Psoas muscle (tissue), 8 donors: Measurements from ENCODE around the gene RELA. TPM values are rescaled to one million over a fixed set of nuclear protein-coding genes. Genes with fewer than 3 reads are reported as not detected.

Source experiments
- ATAC-seq, 4 donors: fragments of 200-7000 bp; cut with Tn5 transposase; one replicate each; pipeline ENCODE4 v1.9.1; 2020; ENCODE audit warnings: moderate library complexity in 3 of 4, mild to moderate bottlenecking in 2 of 4
- DNase-seq, 2 donors: peaks; one replicate each; pipeline ENCODE4 v3.0.0-alpha.2; 2020
- H3K27ac ChIP-seq: fragments of 200-600 bp; one replicate; pipeline ENCODE4 v1.8.0; 2022
- H3K27me3 ChIP-seq, 3 donors: fragments of 200-600 bp in 1 of 3; one replicate each; pipeline versions ENCODE4 v1.6.1 to v1.8.0; 2013 to 2022; ENCODE audit warnings: low read length in 2 of 3, mild to moderate bottlenecking in 2 of 3, moderate library complexity in 1 of 3; ENCODE audit not compliant: insufficient read depth in 3 of 3
- H3K36me3 ChIP-seq, 2 donors: fragments of 200-600 bp in 1 of 2; one replicate each; pipeline versions ENCODE4 v1.6.1 to v1.8.0; 2013 to 2022; ENCODE audit warnings: low read depth in 1 of 2, mild to moderate bottlenecking in 1 of 2, moderate library complexity in 1 of 2; ENCODE audit not compliant: insufficient read depth in 1 of 2
- H3K4me1 ChIP-seq: fragments of 200-600 bp; one replicate; pipeline ENCODE4 v1.8.0; 2022
- H3K4me3 ChIP-seq: fragments of 200-600 bp; one replicate; pipeline ENCODE4 v1.8.0; 2022; ENCODE audit warnings: mild to moderate bottlenecking
- H3K9me3 ChIP-seq: fragments of 200-600 bp; one replicate; pipeline ENCODE4 v1.8.0; 2022
- CTCF ChIP-seq: fragments of 200-600 bp; IDR thresholded peaks from one replicate; pipeline ENCODE4 v1.8.0; 2022; ENCODE audit warnings: antibody characterized with exemption
- whole genome bisulfite sequencing, 3 donors: extraction: QIAGEN DNeasy Blood & Tissue Kit; methylation state at CpG; one replicate each; pipeline versions ENCODE4 v1.1.6 to v1.1.7; 2013; 5-methylcytosine and 5-hydroxymethylcytosine counted together
- intact Hi-C, 2 donors: fragments of 100-400 bp; cut with DNase I; formaldehyde crosslinking; loops; one replicate each; pipeline versions ENCODE4 v1.11.0 to v1.14.2; 2022
- long read RNA-seq, 2 donors: library from polyadenylated mRNA; unstranded; transcript quantifications; one replicate each; pipeline ENCODE4 v2.0.0, GENCODE V29; 2021
- polyA plus RNA-seq, 3 donors: library from polyadenylated mRNA; stranded (reverse); fragments of 200-250 nt; gene quantifications; one replicate each; pipeline ENCODE4 v1.2.3, GENCODE V29; 2013
- total RNA-seq, 4 donors: library from RNA; stranded (reverse); fragmentation: NEBNext Ultra II Directional in 2 of 4; extraction: Animal tissue kit (Norgen Biotek cat#: 25700) in 2 of 4; gene quantifications; one replicate each; pipeline versions ENCODE4 v1.2.1 to v1.2.4, GENCODE V29; 2021 to 2023
- donor health status: healthy with polysubstance abuse.
- donor health status: DM: no; HTN: no; CAD: no; lungs with moderate emphysema.
- donor health status: Bipolar disorder and iron deficiency.
- donor health status: healthy.
- donor health status: DM: yes; HTN: yes; CAD: no.
- donor health status: DM: no; HTN: no; CAD: no.
- donor health status: DM: no; HTN: no; CAD: no.
- donor health status: DM: yes; HTN: yes; CAD: no.

Gene RELA
- total RNA-seq, result 10 to 100 TPM; 48.7 to 72.6 (median 65.2) TPM
- 10 to 100 TPM; 42.1 to 64.9 (median 64.0) TPM for polyA plus RNA-seq
- long read RNA-seq, donor 1, transcript RELA-202 (11 exons, 2,700 nt), result major isoform, 5 of 20 reads
- long read RNA-seq, donor 1, partial matches to known transcripts, result 7 of 20 reads
- long read RNA-seq, donor 1, other reads (novel, unspliced or antisense), result 8 of 20 reads
- long read RNA-seq, donor 2, transcript RELA-202 (11 exons, 2,700 nt), result major isoform, 25 of 57 reads
- long read RNA-seq, donor 2, partial matches to known transcripts, result 14 of 57 reads
- long read RNA-seq, donor 2, other reads (novel, unspliced or antisense), result 18 of 57 reads

GRCh38 chr11:65662799-65663638 is at the start of gene RELA:
TSS of gene RELA (minus strand) at chr11:65662916. CDS start at chr11:65662832, 84 bp downstream.
- peak; percentile 90 to 93 (median 92) for ATAC-seq
- Histone ChIP-seq H3K27me3 (no peaks in the 10 kb centered on the region), H3K4me3 (peak within 1 kb of the TSS; percentile 88), H3K4me1 (peaks cover 17% of the 10 kb centered on the region), H3K9me3 (no peaks in the 10 kb centered on the region), H3K36me3 (peaks cover 4 to 44% of the 10 kb centered on the region in 2 donors), H3K27ac (peak within 1 kb of the TSS; percentile 94)
- peak; percentile 95 to 97 for DNase-seq
- WGBS, 3 donors, result 0% methylated on average over 62 to 91 of the region's 91 CpGs
- TF ChIP-seq CTCF, result no peak
- intact Hi-C loops, result no loop called here

- intact Hi-C loops, result loop anchor here in 1 of 2 donors (1.0 to 5.0 kb wide), 4 partner anchors 70 to 275 kb away; partner anchors contain the start of genes AP5B1, C11orf68, DRAP1 and PCNX3
- Histone ChIP-seq H3K27me3 (no peaks in the 10 kb centered on the region), H3K9me3 (no peaks in the 10 kb centered on the region), H3K4me1 (peaks cover 13% of the 10 kb centered on the region), H3K36me3 (peaks cover 19 to 43% of the 10 kb centered on the region in 2 donors), H3K27ac (peak within 1 kb of the TSS; percentile 100), H3K4me3 (peak within 1 kb of the TSS; percentile 90)
- ATAC-seq (peak; percentile 90 to 94 (median 92)), DNase-seq (peak; percentile 98 to 99)
- TF ChIP-seq CTCF, result peak; percentile 98
- 0 to 1% (median 0%) methylated on average over 50 to 65 of the region's 65 CpGs for WGBS, 3 donors
These were observed 49.3 kb upstream of the RELA start, which contains the start of gene KAT5 for GRCh38 chr11:65711785-65712632. TSS of gene KAT5 (plus strand) at chr11:65712252. CDS start at chr11:65712268, 16 bp downstream.

GRCh38 chr11:65710421-65710820 is 47.7 kb upstream of the RELA start:
- Histone ChIP-seq H3K9me3 (no peaks in the 10 kb centered on the region), H3K27ac (peak overlapping the region; percentile 100)

More at GRCh38 chr11:65710421-65710820, 47.7 kb upstream of the RELA start:
- ATAC-seq (no peak), DNase-seq (no peak)
- no peak overlapping the region for H3K4me3 ChIP-seq
- H3K4me1 ChIP-seq, result peaks cover 13% of the 10 kb centered on the region
- no peak for TF ChIP-seq CTCF
- 82 to 84% (median 84%) methylated on average over 3 of the region's 3 CpGs for WGBS, 3 donors
- intact Hi-C loops, result loop anchor here in 1 of 2 donors (5.0 kb wide), 3 partner anchors 72 to 277 kb away; partner anchors contain the start of genes AP5B1 and PCNX3
- H3K36me3 ChIP-seq, result peaks cover 12 to 28% of the 10 kb centered on the region in 2 donors
- no peaks in the 10 kb centered on the region for H3K27me3 ChIP-seq
